Hair follicular keratinocyte (primary cell): Measurements from ENCODE around the gene PCDHGB2. TPM values are rescaled to one million over a fixed set of nuclear protein-coding genes. Genes with fewer than 3 reads are reported as not detected.

Source experiments
- total RNA-seq: library from RNA; depleted of rRNA; stranded (reverse); fragments of >200 nt; gene quantifications from 2 replicates; pipeline ENCODE4 v1.2.3, GENCODE V29; 2015

The PCDHGB2 gene
- total RNA-seq, 1 donor from 2014 or later, result 0.08 TPM

GRCh38 chr5:141397756-141398551, 38.2 kb downstream of the PCDHGB2 start, which contains the start of gene PCDHGB5:
PCDHGB5 (plus strand) TSS chr5:141397947; CDS start chr5:141398128, 181 bp downstream.

GRCh38 chr5:141402553-141403243, 42.9 kb downstream of the PCDHGB2 start, which contains the start of gene PCDHGA9:
PCDHGA9 (plus strand) TSS chr5:141402778; CDS start chr5:141402953, 175 bp downstream.

GRCh38 chr5:141407790-141408505, 48.2 kb downstream of the PCDHGB2 start, which contains the start of gene PCDHGB6:
PCDHGB6 (plus strand) TSS chr5:141408021; CDS start chr5:141408203, 182 bp downstream.

Other genes starting within 250 kb of the PCDHGB2 start
- 0.34 TPM in 1 of 2 replicates, not detected in the other for gene PCDHB4, start 238.2 kb upstream of the PCDHGB2 start, total RNA-seq
- gene PCDHB5, start 224.8 kb upstream of the PCDHGB2 start, total RNA-seq, result not detected in 2 replicates
- gene PCDHB6, start 209.9 kb upstream of the PCDHGB2 start, total RNA-seq, result not detected in 2 replicates
- not detected in 2 replicates for gene PCDHB7, start 187.3 kb upstream of the PCDHGB2 start, total RNA-seq
- not detected in 2 replicates for gene PCDHB8, start 182.2 kb upstream of the PCDHGB2 start, total RNA-seq
- 0.16 TPM in 1 of 2 replicates, not detected in the other for gene PCDHB16, start 177.6 kb upstream of the PCDHGB2 start, total RNA-seq
- gene PCDHB9, start 172.8 kb upstream of the PCDHGB2 start, total RNA-seq, result 0.08 TPM in 1 of 2 replicates, not detected in the other
- under 0.01 and 0.04 TPM in 2 replicates for gene PCDHB10, start 167.6 kb upstream of the PCDHGB2 start, total RNA-seq
- not detected in 2 replicates for gene PCDHB11, start 160.4 kb upstream of the PCDHGB2 start, total RNA-seq
- gene PCDHB12, start 151.3 kb upstream of the PCDHGB2 start, total RNA-seq, result not detected in 2 replicates
- gene PCDHB13, start 146.1 kb upstream of the PCDHGB2 start, total RNA-seq, result not detected in 2 replicates
- 0.04 TPM in 1 of 2 replicates, not detected in the other for gene PCDHB14, start 136.7 kb upstream of the PCDHGB2 start, total RNA-seq
- 0.04 and 0.08 TPM in 2 replicates for gene PCDHB15, start 114.6 kb upstream of the PCDHGB2 start, total RNA-seq
- not detected in 2 replicates for gene SLC25A2, start 55.9 kb upstream of the PCDHGB2 start, total RNA-seq
- gene TAF7, start 39.2 kb upstream of the PCDHGB2 start, total RNA-seq, result 28.9 and 35.5 TPM in 2 replicates
- not detected in 2 replicates for gene PCDHGA1, start 29.5 kb upstream of the PCDHGB2 start, total RNA-seq
- 0.04 and 0.55 TPM in 2 replicates for gene PCDHGA2, start 21.2 kb upstream of the PCDHGB2 start, total RNA-seq
- gene PCDHGA3, start 16.2 kb upstream of the PCDHGB2 start, total RNA-seq, result 0.04 and 0.08 TPM in 2 replicates
- gene PCDHGB1, start 9.9 kb upstream of the PCDHGB2 start, total RNA-seq, result 0.23 and 0.38 TPM in 2 replicates
- gene PCDHGA4, start 5.0 kb upstream of the PCDHGB2 start, total RNA-seq, result 0.08 and 0.15 TPM in 2 replicates
- gene PCDHGA5, start 4.2 kb downstream of the PCDHGB2 start, total RNA-seq, result under 0.01 TPM in 1 of 2 replicates, not detected in the other
- 0.31 and 0.46 TPM in 2 replicates for gene PCDHGB3, start 10.2 kb downstream of the PCDHGB2 start, total RNA-seq
- gene PCDHGA6, start 13.9 kb downstream of the PCDHGB2 start, total RNA-seq, result 0.15 and 0.16 TPM in 2 replicates
- gene PCDHGA7, start 22.7 kb downstream of the PCDHGB2 start, total RNA-seq, result 0.11 and 0.86 TPM in 2 replicates
- gene PCDHGB4, start 27.7 kb downstream of the PCDHGB2 start, total RNA-seq, result 1.5 and 3.7 TPM in 2 replicates
- 0.08 and 0.39 TPM in 2 replicates for gene PCDHGA8, start 32.6 kb downstream of the PCDHGB2 start, total RNA-seq
- gene PCDHGB5, start 38.0 kb downstream of the PCDHGB2 start, total RNA-seq, result 3.3 and 5.9 TPM in 2 replicates
- 0.53 and 0.70 TPM in 2 replicates for gene PCDHGA9, start 42.8 kb downstream of the PCDHGB2 start, total RNA-seq
- 0.61 and 0.70 TPM in 2 replicates for gene PCDHGB6, start 48.0 kb downstream of the PCDHGB2 start, total RNA-seq
- 1.3 and 1.6 TPM in 2 replicates for gene PCDHGA10, start 53.0 kb downstream of the PCDHGB2 start, total RNA-seq
- 1.3 and 2.3 TPM in 2 replicates for gene PCDHGB7, start 57.7 kb downstream of the PCDHGB2 start, total RNA-seq
- gene PCDHGA11, start 61.1 kb downstream of the PCDHGB2 start, total RNA-seq, result 0.84 and 0.94 TPM in 2 replicates
- gene PCDHGA12, start 70.5 kb downstream of the PCDHGB2 start, total RNA-seq, result 1.6 and 4.0 TPM in 2 replicates
- gene PCDHGC3, start 116.0 kb downstream of the PCDHGB2 start, total RNA-seq, result 21.8 and 60.9 TPM in 2 replicates
- gene PCDHGC4, start 125.0 kb downstream of the PCDHGB2 start, total RNA-seq, result 0.19 and 0.31 TPM in 2 replicates
- 1.2 and 5.0 TPM in 2 replicates for gene PCDHGC5, start 129.1 kb downstream of the PCDHGB2 start, total RNA-seq